ENCODE measurements around the gene RGR. TPM values are rescaled to one million over a fixed set of nuclear protein-coding genes. Genes with fewer than 3 reads are reported as not detected.

RGR gene
- total RNA-seq, 1 experiment from 2014 or later, result not detected

- no peak for DNase-seq (ENCODE audit: low spot score)
These were observed 13.3 kb downstream of the RGR start for GRCh38 chr10:84258034-84258695.

- no peak for DNase-seq (ENCODE audit: low spot score)
These were observed 16.5 kb downstream of the RGR start for GRCh38 chr10:84261236-84261915.

GRCh38 chr10:84262190-84262956 lies 17.5 kb downstream of the RGR start:
- no peak for DNase-seq (ENCODE audit: low spot score)

GRCh38 chr10:84263716-84264115 lies 18.9 kb downstream of the RGR start:
- no peak for DNase-seq (ENCODE audit: low spot score)

GRCh38 chr10:84264611-84265141 lies 19.8 kb downstream of the RGR start:
- DNase-seq (ENCODE audit: low spot score), result peak; percentile 61

- DNase-seq (ENCODE audit: low spot score), result no peak
These were observed 20.6 kb downstream of the RGR start for GRCh38 chr10:84265418-84265817.

- DNase-seq (ENCODE audit: low spot score), result peak; percentile 58
These were observed 22.8 kb downstream of the RGR start for GRCh38 chr10:84267503-84268126.

GRCh38 chr10:84269162-84269561 lies 24.3 kb downstream of the RGR start:
- no peak for DNase-seq (ENCODE audit: low spot score)

- DNase-seq (ENCODE audit: low spot score), result peak; percentile 87
These were observed 24.9 kb downstream of the RGR start for GRCh38 chr10:84269773-84270172.

- DNase-seq (ENCODE audit: low spot score), result no peak
These were observed 25.9 kb downstream of the RGR start for GRCh38 chr10:84270708-84271107.

- DNase-seq (ENCODE audit: low spot score), result peak; percentile 28
These were observed 35.1 kb downstream of the RGR start for GRCh38 chr10:84279876-84280475.

- DNase-seq (ENCODE audit: low spot score), result no peak
These were observed 41.8 kb downstream of the RGR start for GRCh38 chr10:84286695-84287094.

GRCh38 chr10:84288151-84288550 lies 43.3 kb downstream of the RGR start:
- DNase-seq (ENCODE audit: low spot score), result no peak

- no peak for DNase-seq (ENCODE audit: low spot score)
These were observed 44.8 kb downstream of the RGR start for GRCh38 chr10:84289521-84290200.

- no peak for DNase-seq (ENCODE audit: low spot score)
These were observed 45.4 kb downstream of the RGR start for GRCh38 chr10:84290235-84290634.

- DNase-seq (ENCODE audit: low spot score), result peak; percentile 61
These were observed 46.5 kb downstream of the RGR start for GRCh38 chr10:84291384-84291783.

- DNase-seq (ENCODE audit: low spot score), result no peak
These were observed 47.6 kb downstream of the RGR start for GRCh38 chr10:84292502-84292901.

- no peak for DNase-seq (ENCODE audit: low spot score)
These were observed 48.3 kb downstream of the RGR start for GRCh38 chr10:84293171-84293570.

- no peak for DNase-seq (ENCODE audit: low spot score)
These were observed 48.7 kb downstream of the RGR start for GRCh38 chr10:84293574-84294016.

- DNase-seq (ENCODE audit: low spot score), result no peak
These were observed 50.1 kb downstream of the RGR start for GRCh38 chr10:84294766-84295447.

Data from A172 (cell line).